ENCODE results near the gene PKP4.

The PKP4 gene

GRCh38 chr2:158553257-158553656 is 96.5 kb downstream of the PKP4 start:
- Histone ChIP-seq H4K20me1 (ENCODE audit: insufficient read depth, low read length) (no peaks in the 10 kb centered on the region), H3K36me3 (ENCODE audit: insufficient read depth, low read length) (no peaks in the 10 kb centered on the region), H3K4me1 (ENCODE audit: insufficient read depth, low read length, severe bottlenecking) (no peaks in the 10 kb centered on the region), H3F3A (ENCODE audit: insufficient read depth, low read length) (no peaks in the 10 kb centered on the region), H2AFZ (ENCODE audit: low read length) (no peak overlapping the region), H3K9ac (ENCODE audit: low read length) (no peak overlapping the region), H3K9me2 (ENCODE audit: low read depth, low read length) (no peaks in the 10 kb centered on the region), H3K4me3 (ENCODE audit: low read depth, low read length, poor library complexity, severe bottlenecking) (no peak overlapping the region), H3K4me2 (ENCODE audit: low read length) (no peak overlapping the region), H3K79me2 (ENCODE audit: insufficient read depth, low read length) (no peaks in the 10 kb centered on the region), H3K27ac (ENCODE audit: low read depth, low read length, poor library complexity, severe bottlenecking) (no peak overlapping the region), H3K27me3 (ENCODE audit: insufficient read depth, low read length) (no peaks in the 10 kb centered on the region), H3K9me3 (ENCODE audit: low read length) (no peaks in the 10 kb centered on the region)
- TF ChIP-seq EZH2 (IDR thresholded peaks at IDR 0.05; ENCODE audit: borderline replicate concordance, low read length): no peak
- TF ChIP-seq, protein P1, sequence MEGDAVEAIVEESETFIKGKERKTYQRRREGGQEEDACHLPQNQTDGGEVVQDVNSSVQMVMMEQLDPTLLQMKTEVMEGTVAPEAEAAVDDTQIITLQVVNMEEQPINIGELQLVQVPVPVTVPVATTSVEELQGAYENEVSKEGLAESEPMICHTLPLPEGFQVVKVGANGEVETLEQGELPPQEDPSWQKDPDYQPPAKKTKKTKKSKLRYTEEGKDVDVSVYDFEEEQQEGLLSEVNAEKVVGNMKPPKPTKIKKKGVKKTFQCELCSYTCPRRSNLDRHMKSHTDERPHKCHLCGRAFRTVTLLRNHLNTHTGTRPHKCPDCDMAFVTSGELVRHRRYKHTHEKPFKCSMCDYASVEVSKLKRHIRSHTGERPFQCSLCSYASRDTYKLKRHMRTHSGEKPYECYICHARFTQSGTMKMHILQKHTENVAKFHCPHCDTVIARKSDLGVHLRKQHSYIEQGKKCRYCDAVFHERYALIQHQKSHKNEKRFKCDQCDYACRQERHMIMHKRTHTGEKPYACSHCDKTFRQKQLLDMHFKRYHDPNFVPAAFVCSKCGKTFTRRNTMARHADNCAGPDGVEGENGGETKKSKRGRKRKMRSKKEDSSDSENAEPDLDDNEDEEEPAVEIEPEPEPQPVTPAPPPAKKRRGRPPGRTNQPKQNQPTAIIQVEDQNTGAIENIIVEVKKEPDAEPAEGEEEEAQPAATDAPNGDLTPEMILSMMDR (IDR thresholded peaks at IDR 0.05; ENCODE audit: low read length): no peak

GRCh38 chr2:158554996-158555395 is 98.2 kb downstream of the PKP4 start:
- no peak overlapping the region for H3K4me3 ChIP-seq (ENCODE audit: low read depth, low read length, poor library complexity, severe bottlenecking)
- no peaks in the 10 kb centered on the region for H3K79me2 ChIP-seq (ENCODE audit: insufficient read depth, low read length)
- H3K4me1 ChIP-seq (ENCODE audit: insufficient read depth, low read length, severe bottlenecking): no peaks in the 10 kb centered on the region
- H3F3A ChIP-seq (ENCODE audit: insufficient read depth, low read length): no peaks in the 10 kb centered on the region
- H3K36me3 ChIP-seq (ENCODE audit: insufficient read depth, low read length): no peaks in the 10 kb centered on the region
- H4K20me1 ChIP-seq (ENCODE audit: insufficient read depth, low read length): no peaks in the 10 kb centered on the region
- no peak overlapping the region for H3K4me2 ChIP-seq (ENCODE audit: low read length)
- no peaks in the 10 kb centered on the region for H3K9me3 ChIP-seq (ENCODE audit: low read length)
- H3K9me2 ChIP-seq (ENCODE audit: low read depth, low read length): no peaks in the 10 kb centered on the region
- H3K9ac ChIP-seq (ENCODE audit: low read length): no peak overlapping the region
- TF ChIP-seq, protein P1 (IDR thresholded peaks at IDR 0.05; ENCODE audit: low read length): no peak
- TF ChIP-seq EZH2 (IDR thresholded peaks at IDR 0.05; ENCODE audit: borderline replicate concordance, low read length): no peak
- H3K27ac ChIP-seq (ENCODE audit: low read depth, low read length, poor library complexity, severe bottlenecking): no peak overlapping the region
- no peaks in the 10 kb centered on the region for H3K27me3 ChIP-seq (ENCODE audit: insufficient read depth, low read length)
- H2AFZ ChIP-seq (ENCODE audit: low read length): no peak overlapping the region

DNA sequence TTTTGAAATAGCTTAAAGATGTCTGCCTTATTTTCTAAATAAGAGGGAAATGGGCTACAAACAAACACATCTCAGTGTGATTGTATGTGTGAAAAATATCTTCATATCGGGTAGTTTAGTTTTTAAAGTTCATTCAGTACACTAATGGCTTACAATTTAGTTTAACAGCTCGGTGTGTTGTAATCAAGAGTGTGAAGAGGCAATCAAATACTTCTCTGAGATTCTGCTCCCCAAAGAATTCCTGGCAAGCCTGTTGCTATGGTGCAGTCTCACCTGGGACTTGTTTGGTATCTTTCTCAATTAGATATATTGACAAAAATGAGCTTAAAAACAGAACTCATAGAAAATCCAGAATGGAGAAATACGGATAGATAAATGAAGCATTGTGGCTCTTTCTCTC is 99.4 kb downstream of the PKP4 start:
- Histone ChIP-seq H3K9me2 (ENCODE audit: low read depth, low read length) (no peaks in the 10 kb centered on the region), H3K79me2 (ENCODE audit: insufficient read depth, low read length) (no peaks in the 10 kb centered on the region), H4K20me1 (ENCODE audit: insufficient read depth, low read length) (no peaks in the 10 kb centered on the region), H3K4me2 (ENCODE audit: low read length) (no peak overlapping the region), H3K27ac (ENCODE audit: low read depth, low read length, poor library complexity, severe bottlenecking) (no peak overlapping the region), H3K36me3 (ENCODE audit: insufficient read depth, low read length) (no peaks in the 10 kb centered on the region), H3F3A (ENCODE audit: insufficient read depth, low read length) (no peaks in the 10 kb centered on the region), H3K4me1 (ENCODE audit: insufficient read depth, low read length, severe bottlenecking) (no peaks in the 10 kb centered on the region), H3K9me3 (ENCODE audit: low read length) (no peaks in the 10 kb centered on the region), H3K4me3 (ENCODE audit: low read depth, low read length, poor library complexity, severe bottlenecking) (no peak overlapping the region), H2AFZ (ENCODE audit: low read length) (no peak overlapping the region), H3K9ac (ENCODE audit: low read length) (no peak overlapping the region), H3K27me3 (ENCODE audit: insufficient read depth, low read length) (no peaks in the 10 kb centered on the region)
- no peak for TF ChIP-seq EZH2 (IDR thresholded peaks at IDR 0.05; ENCODE audit: borderline replicate concordance, low read length)
- TF ChIP-seq, protein P1 (IDR thresholded peaks at IDR 0.05; ENCODE audit: low read length): no peak
